GM12878 (cell line): Measurements from ENCODE around the gene DRAXIN. TPM values are rescaled to one million over a fixed set of nuclear protein-coding genes. Genes with fewer than 3 reads are reported as not detected.

Experiments used
- ATAC-seq: fragments of 200-7000 bp; cut with Tn5 transposase; 3 replicates; pipeline ENCODE4 v1.9.1; 2020; ENCODE audit warnings: mild to moderate bottlenecking, moderate library complexity
- BruUV-seq: library from RNA; stranded (reverse); fragments of 400-500 nt; replicated peaks from 2 replicates; lab custom pipeline; 2021; lab: Mats Ljungman, UMichigan
- CTCF ChIA-PET: fragments of 300-600 bp; sonication (Branson Sonifier 250); formaldehyde crosslinking; extraction: SDS; loops from one replicate; lab custom pipeline; 2021; ENCODE audit warnings: inconsistent platforms; lab: Yijun Ruan, JAX
- POLR2A ChIA-PET: fragments of 350-600 bp; formaldehyde crosslinking; extraction: SDS; loops from one replicate; lab custom pipeline; 2021; ENCODE audit warnings: inconsistent platforms; lab: Charles Lee
- RAD21 ChIA-PET: fragments of 300-600 bp; sonication (Branson Sonifier 250); formaldehyde crosslinking; loops from one replicate; lab custom pipeline; 2023; ENCODE audit warnings: antibody characterized with exemption; ENCODE audit not compliant: unreplicated experiment; lab: Charles Lee
- SMC1A ChIA-PET: fragments of 300-600 bp; sonication (Branson Sonifier 250); formaldehyde crosslinking; loops from one replicate; lab custom pipeline; 2023; ENCODE audit not compliant: unreplicated experiment, uncharacterized antibody; lab: Charles Lee
- DNase-seq: peaks from one replicate; pipeline ENCODE4 v3.0.0-alpha.2; 2011; ENCODE audit warnings: low read depth, low spot score
- FAIRE-seq: peaks from 3 replicates; lab custom pipeline; 2011; peaks lifted over from hg19 to GRCh38; lab: Jason Lieb, UNC
- H2AFZ ChIP-seq: 2 replicates; pipeline ENCODE4 v1.6.0; 2011; ENCODE audit warnings: low read depth, low read length, control low read depth; ENCODE audit not compliant: control insufficient read depth
- H3K27ac ChIP-seq: 2 replicates; pipeline ENCODE4 v1.5.1; 2011; ENCODE audit warnings: control low read depth; ENCODE audit not compliant: control insufficient read depth, insufficient read depth
- H3K27me3 ChIP-seq, 2 experiments: replicated peaks in 1 of 2; 2 replicates each; pipeline versions ENCODE4 v1.6.0 to v1.6.1; 2011; ENCODE audit warnings: low read length in 1 of 2; ENCODE audit not compliant: control insufficient read depth in 2 of 2, insufficient read depth in 2 of 2
- H3K36me3 ChIP-seq, 2 experiments: 2 replicates each; pipeline ENCODE4 v1.5.1; 2011; ENCODE audit warnings: low read length in 1 of 2; ENCODE audit not compliant: control insufficient read depth in 2 of 2, insufficient read depth in 2 of 2
- H3K4me1 ChIP-seq: 2 replicates; pipeline ENCODE4 v1.6.1; 2011; ENCODE audit warnings: mild to moderate bottlenecking, low read length, moderate library complexity, mixed read lengths; ENCODE audit not compliant: control insufficient read depth, insufficient read depth
- H3K4me2 ChIP-seq: 2 replicates; pipeline ENCODE4 v1.6.0; 2011; ENCODE audit warnings: control low read depth; ENCODE audit not compliant: control insufficient read depth, insufficient read depth
- H3K4me3 ChIP-seq: fragments of 200-600 bp; sonication (generic); 2 replicates; pipeline ENCODE4 v1.5.1; 2016
- H3K79me2 ChIP-seq: 2 replicates; pipeline ENCODE4 v1.6.0; 2011; ENCODE audit warnings: low read length; ENCODE audit not compliant: control insufficient read depth, insufficient read depth
- H3K9ac ChIP-seq: 2 replicates; pipeline ENCODE4 v1.8.0; 2011; ENCODE audit warnings: low read length, control low read depth, mixed read lengths; ENCODE audit not compliant: control insufficient read depth, insufficient read depth
- H3K9me3 ChIP-seq: replicated peaks from 3 replicates; pipeline ENCODE4 v1.5.1; 2011; ENCODE audit warnings: mild to moderate bottlenecking, low read length; ENCODE audit not compliant: control insufficient read depth, insufficient read depth
- H4K20me1 ChIP-seq: 2 replicates; pipeline ENCODE4 v1.6.0; 2011; ENCODE audit not compliant: control insufficient read depth, insufficient read depth
- ATF2 ChIP-seq: IDR thresholded peaks from 2 replicates; pipeline ENCODE4 v1.6.1; 2012; ENCODE audit warnings: low read length, inconsistent platforms
- BRCA1 ChIP-seq: IDR thresholded peaks from 2 replicates; pipeline ENCODE4 v1.6.1; 2011; ENCODE audit warnings: low read depth, low read length, improper control_type of control experiment
- HDAC2 ChIP-seq: fragments of 200-600 bp; sonication (generic); IDR thresholded peaks from 2 replicates; pipeline ENCODE4 v1.6.1; 2017
- HDAC6 ChIP-seq: fragments of 200-600 bp; sonication (generic); IDR thresholded peaks from one replicate; pipeline ENCODE4 v1.8.0; 2017; ENCODE audit warnings: antibody characterized with exemption; ENCODE audit not compliant: unreplicated experiment
- MLLT1 ChIP-seq: fragments of 450-650 bp; IDR thresholded peaks from 2 replicates; pipeline ENCODE4 v1.6.1; 2016; ENCODE audit warnings: mild to moderate bottlenecking
- SIX5 ChIP-seq: IDR thresholded peaks from 2 replicates; pipeline ENCODE4 v1.6.1; 2011; ENCODE audit warnings: mild to moderate bottlenecking, low read depth, low read length, moderate library complexity; ENCODE audit not compliant: severe bottlenecking
- SUPT20H ChIP-seq: IDR thresholded peaks from 2 replicates; pipeline ENCODE4 v1.6.1; 2011; ENCODE audit warnings: low read depth, mild to moderate bottlenecking, low read length, moderate library complexity, borderline replicate concordance; ENCODE audit not compliant: control insufficient read depth
- TARDBP ChIP-seq: IDR thresholded peaks from 2 replicates; pipeline ENCODE4 v1.6.1; 2016; ENCODE audit warnings: borderline replicate concordance
- ZNF687 ChIP-seq: fragments of 450-650 bp; IDR thresholded peaks from 2 replicates; pipeline ENCODE4 v1.6.1; 2017; ENCODE audit warnings: mild to moderate bottlenecking, moderate library complexity
- WGBS: methylation state at CpG from one replicate; pipeline ENCODE4 v1.1.6; 2016; ENCODE audit warnings: low lambda C conversion rate; ENCODE audit not compliant: insufficient replicate concordance, insufficient coverage; ENCODE audit errors: missing lambda C conversion rate; 5-methylcytosine and 5-hydroxymethylcytosine counted together
- in situ Hi-C: fragments of 300-500 bp; cut with MboI; formaldehyde crosslinking; loops from 9 replicates; pipeline ENCODE4 v1.14.3; 2018; ENCODE audit warnings: mixed read lengths
- intact Hi-C: fragments of 100-400 bp; cut with micrococcal nuclease; formaldehyde crosslinking; loops from one replicate; pipeline ENCODE4 v1.14.2; 2022; ENCODE audit not compliant: unreplicated experiment
- polyA plus RNA-seq, 11 experiments: library from polyadenylated mRNA; depleted of rRNA in 4 of 11; unstranded in 6 of 11; stranded (reverse) in 5 of 11; fragments of >200 nt; fragmentation: Nextera tagmentation in 4 of 11; fragmentation: Illumina TruSeq in 1 of 11; extraction: Ambion mirVana in 4 of 11; extraction: Trizol in 1 of 11; gene quantifications; 1 replicate in 1 of 11; 2 replicates in 10 of 11; pipeline versions ENCODE4 v1.2.1 to v1.2.3, GENCODE V29; 2011 to 2016; ENCODE audit warnings: inconsistent platforms in 2 of 11, missing spikeins in 2 of 11, low read depth in 1 of 11
- total RNA-seq, 4 experiments: library from RNA; depleted of rRNA in 3 of 4; stranded (reverse); fragments of >200 nt in 3 of 4; fragmentation: Illumina TruSeq in 1 of 4; extraction: Trizol in 1 of 4; gene quantifications; 2 replicates each; pipeline versions ENCODE4 v1.2.1 to v1.2.3, GENCODE V29; 2013 to 2021

DRAXIN gene
- total and polyA plus RNA-seq, 10 of the 15 experiments (the other 5 are each of a cell fraction or from before 2014, with no cell fraction given): 0.01 to 0.05 (median 0.03) TPM; not detected in 3

GRCh38 chr1:11771481-11772043, 80.1 kb downstream of the DRAXIN start (continued):
- no peak for TF ChIP-seq HDAC6
- no peak for TF ChIP-seq ATF2
- no peak for TF ChIP-seq ZNF687
- TF ChIP-seq TARDBP: no peak
- TF ChIP-seq HDAC2: no peak
- TF ChIP-seq BRCA1: no peak
- no peak for TF ChIP-seq SUPT20H

GRCh38 chr1:11772458-11772857, 80.9 kb downstream of the DRAXIN start:
- H4K20me1 ChIP-seq: no peaks in the 10 kb centered on the region
- H3K4me3 ChIP-seq: no peak overlapping the region
- BruUV-seq: no TSS peak
- 0 out of 2 replicates have a peak, but pooled peaks cover 4% of the 10 kb centered on the region for H3K4me1 ChIP-seq
- H3K27me3 ChIP-seq: no peaks in the 10 kb centered on the region
- FAIRE-seq (no peak), DNase-seq (no peak), ATAC-seq (no peak; the same call in 1 of the 3 replicates)
- TF ChIP-seq SIX5 (no peak), MLLT1 (peak; percentile 50; the same call in 1 of the 2 replicates)
- SMC1A ChIA-PET: interaction anchor here (0.7 kb wide), 1 partner anchor 66 kb away, joined by 3 read pairs; no protein-coding TSS in a partner anchor
- H3K9ac ChIP-seq: no peak overlapping the region
- H3K27ac ChIP-seq: no peak overlapping the region
- WGBS: 8% methylated on average over 5 of the region's 5 CpGs
- no peaks in the 10 kb centered on the region for H3K9me3 ChIP-seq
- RAD21 ChIA-PET: no interaction called here
- intact Hi-C loops (no loop called here), in situ Hi-C loops (no loop called here)
- no peak overlapping the region for H2AFZ ChIP-seq
- H3K4me2 ChIP-seq: no peak overlapping the region
- H3K36me3 ChIP-seq: no peaks in the 10 kb centered on the region
- CTCF ChIA-PET: interaction anchor here (0.9 kb wide), 1 partner anchor 735 kb away, joined by 3 read pairs; no protein-coding TSS in a partner anchor
- POLR2A ChIA-PET: no interaction called here
- no peaks in the 10 kb centered on the region for H3K79me2 ChIP-seq
